Adrenal gland (tissue), 5 donors: ENCODE results near the gene CYFIP1.

ENCODE experiments used
- POLR2A ChIP-seq, 2 donors: fragments of 450-650 bp; IDR thresholded peaks; one replicate each; pipeline ENCODE4 v1.6.1; 2017; ENCODE audit warnings: antibody characterized with exemption in 2 of 2, mild to moderate bottlenecking in 2 of 2, moderate library complexity in 1 of 2
- TF ChIP-seq, protein P1 (sequence below), 6 experiments: fragments of 450-650 bp in 4 of 6; fragments of 200-600 bp in 2 of 6; sonication (generic) in 1 of 6; IDR thresholded peaks; 1 replicate in 5 of 6; 2 replicates in 1 of 6; pipeline versions ENCODE4 v1.5.1 to v1.8.0; 2016 to 2021; ENCODE audit warnings: antibody characterized with exemption in 6 of 6, mild to moderate bottlenecking in 2 of 6, moderate library complexity in 1 of 6
- donor health status: DM: no; HTN: no; CAD: no.

DNA sequence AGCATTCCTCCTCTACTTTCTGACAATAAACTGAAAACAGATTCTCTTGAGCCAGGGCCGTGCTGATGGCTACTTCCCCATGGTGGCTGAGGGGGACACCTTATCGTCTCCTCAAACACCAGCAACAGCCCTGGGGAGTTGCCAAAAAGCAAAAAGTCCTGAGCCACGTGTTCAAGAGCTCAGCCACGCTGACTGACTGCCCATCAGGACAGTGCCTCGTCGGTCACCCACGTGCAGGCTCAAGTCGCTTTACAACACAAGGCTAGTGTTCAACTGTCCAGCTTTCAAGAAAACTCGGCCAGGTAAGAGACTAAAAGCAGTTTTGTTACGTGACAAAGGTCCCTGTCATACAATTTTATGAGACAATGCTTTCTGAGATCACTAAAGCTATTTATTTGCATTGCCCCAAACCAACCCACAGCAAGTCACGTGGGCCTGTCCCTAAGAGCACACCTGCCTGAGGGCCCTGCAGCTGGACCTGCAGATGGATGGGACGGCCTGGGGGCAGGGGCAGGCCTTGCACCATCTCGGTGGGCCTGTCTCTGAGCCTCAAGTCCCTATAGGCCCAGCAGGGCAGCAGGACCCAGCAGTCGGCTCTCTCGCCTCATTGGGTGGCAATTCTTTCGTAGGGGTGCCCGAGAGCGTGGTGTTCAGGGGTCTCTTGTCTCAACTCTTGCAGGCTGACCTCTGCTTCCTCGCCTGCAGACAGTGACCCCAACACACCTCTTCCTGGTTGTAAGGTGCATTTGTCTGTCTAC, 99.0 kb downstream of the CYFIP1 start:
- TF ChIP-seq, protein P1, sequence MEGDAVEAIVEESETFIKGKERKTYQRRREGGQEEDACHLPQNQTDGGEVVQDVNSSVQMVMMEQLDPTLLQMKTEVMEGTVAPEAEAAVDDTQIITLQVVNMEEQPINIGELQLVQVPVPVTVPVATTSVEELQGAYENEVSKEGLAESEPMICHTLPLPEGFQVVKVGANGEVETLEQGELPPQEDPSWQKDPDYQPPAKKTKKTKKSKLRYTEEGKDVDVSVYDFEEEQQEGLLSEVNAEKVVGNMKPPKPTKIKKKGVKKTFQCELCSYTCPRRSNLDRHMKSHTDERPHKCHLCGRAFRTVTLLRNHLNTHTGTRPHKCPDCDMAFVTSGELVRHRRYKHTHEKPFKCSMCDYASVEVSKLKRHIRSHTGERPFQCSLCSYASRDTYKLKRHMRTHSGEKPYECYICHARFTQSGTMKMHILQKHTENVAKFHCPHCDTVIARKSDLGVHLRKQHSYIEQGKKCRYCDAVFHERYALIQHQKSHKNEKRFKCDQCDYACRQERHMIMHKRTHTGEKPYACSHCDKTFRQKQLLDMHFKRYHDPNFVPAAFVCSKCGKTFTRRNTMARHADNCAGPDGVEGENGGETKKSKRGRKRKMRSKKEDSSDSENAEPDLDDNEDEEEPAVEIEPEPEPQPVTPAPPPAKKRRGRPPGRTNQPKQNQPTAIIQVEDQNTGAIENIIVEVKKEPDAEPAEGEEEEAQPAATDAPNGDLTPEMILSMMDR (IDR thresholded peaks at IDR 0.05): no peak
- TF ChIP-seq POLR2A (IDR thresholded peaks at IDR 0.05): no peak
